T-helper 2 cell treated with Interferon-gamma antibody and Interleukin-4, amounts not matched to agents 5 μg/mL and 100 μg/mL, for 36 hours (primary cell): ENCODE measurements around the gene CBL.

ENCODE experiments used
- DNase-seq: peaks from one replicate; pipeline ENCODE4 v3.0.0; 2021; ENCODE audit warnings: low spot score
- H3K27ac Mint-ChIP-seq: one replicate; pipeline ENCODE4 v1.8.0; 2021; ENCODE audit warnings: mild to moderate bottlenecking, mixed read lengths
- H3K27me3 Mint-ChIP-seq: one replicate; pipeline ENCODE4 v1.8.0; 2021; ENCODE audit warnings: low read depth, mixed read lengths
- H3K36me3 Mint-ChIP-seq: one replicate; pipeline ENCODE4 v1.8.0; 2021; ENCODE audit warnings: low read depth, mixed read lengths
- H3K4me1 Mint-ChIP-seq: one replicate; pipeline ENCODE4 v1.8.0; 2021; ENCODE audit warnings: low read depth, mixed read lengths
- H3K4me3 Mint-ChIP-seq: one replicate; pipeline ENCODE4 v1.8.0; 2022; ENCODE audit warnings: mild to moderate bottlenecking, moderate library complexity, mixed read lengths
- H3K9me3 Mint-ChIP-seq: one replicate; pipeline ENCODE4 v1.8.0; 2021; ENCODE audit warnings: mixed read lengths

Gene CBL

GRCh38 chr11:119251114-119251513 is 45.0 kb downstream of the CBL start:
- Mint-ChIP-seq H3K27ac (no peak overlapping the region), H3K4me3 (no peak overlapping the region), H3K36me3 (peaks cover 39% of the 10 kb centered on the region), H3K4me1 (peaks cover 24% of the 10 kb centered on the region), H3K9me3 (no peaks in the 10 kb centered on the region), H3K27me3 (no peaks in the 10 kb centered on the region)
- no peak for DNase-seq

DNA sequence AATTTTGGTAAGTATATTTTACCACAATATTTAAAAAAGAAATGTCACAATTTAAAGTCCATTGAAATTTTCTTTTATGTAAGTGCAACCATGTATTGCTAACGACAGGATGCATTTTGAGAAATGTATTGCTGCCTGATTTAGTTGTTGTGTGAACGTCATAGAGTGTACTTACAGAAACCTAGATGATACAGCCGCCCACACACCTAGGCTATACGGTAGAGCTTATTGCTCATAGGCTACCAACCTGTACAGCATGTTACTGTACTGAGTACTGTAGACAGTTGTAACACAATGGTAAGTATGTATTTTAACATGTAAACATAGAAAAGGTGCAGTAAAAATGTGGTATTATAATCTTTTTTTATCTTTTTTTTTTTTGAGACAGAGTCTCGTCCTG is 48.1 kb downstream of the CBL start:
- DNase-seq: peak; percentile 68
- H3K4me3 Mint-ChIP-seq: no peak overlapping the region
- no peak overlapping the region for H3K27ac Mint-ChIP-seq
- H3K9me3 Mint-ChIP-seq: no peaks in the 10 kb centered on the region
- H3K36me3 Mint-ChIP-seq: peaks cover 43% of the 10 kb centered on the region
- H3K27me3 Mint-ChIP-seq: no peaks in the 10 kb centered on the region
- peaks cover 45% of the 10 kb centered on the region for H3K4me1 Mint-ChIP-seq

- Mint-ChIP-seq H3K4me1 (peaks cover 38% of the 10 kb centered on the region), H3K27me3 (no peaks in the 10 kb centered on the region), H3K27ac (peak overlapping the region; percentile 66), H3K9me3 (no peaks in the 10 kb centered on the region), H3K4me3 (peak overlapping the region; percentile 52), H3K36me3 (peaks cover 26% of the 10 kb centered on the region)
- DNase-seq: no peak
Observed at GRCh38 chr11:119258180-119258579, 52.0 kb downstream of the CBL start.

DNA sequence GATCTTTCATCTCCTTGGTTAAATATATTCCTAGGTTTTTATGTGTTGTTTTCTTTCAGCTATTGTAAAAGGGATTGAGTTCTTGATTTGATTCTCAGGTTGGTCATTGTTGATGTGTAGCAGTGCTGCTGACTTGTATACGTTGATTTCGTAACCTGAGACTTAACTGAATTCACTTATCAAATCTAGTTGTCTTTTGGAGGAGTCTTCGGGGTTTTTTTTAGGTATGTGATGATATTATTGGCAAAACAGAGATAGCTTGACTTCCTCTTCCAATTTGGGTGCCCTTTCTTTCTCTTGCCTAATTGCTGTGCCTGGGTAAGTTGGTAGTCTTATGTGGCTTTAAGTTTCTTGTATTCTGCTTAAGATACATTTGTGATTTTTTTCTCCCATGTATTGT is 52.8 kb downstream of the CBL start:
- no peak for DNase-seq
- Mint-ChIP-seq H3K9me3 (no peaks in the 10 kb centered on the region), H3K27ac (peak overlapping the region; percentile 66), H3K4me1 (peaks cover 35% of the 10 kb centered on the region), H3K27me3 (no peaks in the 10 kb centered on the region), H3K36me3 (peaks cover 22% of the 10 kb centered on the region), H3K4me3 (peak overlapping the region; percentile 52)

- DNase-seq: peak; percentile 40
- no peak overlapping the region for H3K4me3 Mint-ChIP-seq
- no peak overlapping the region for H3K27ac Mint-ChIP-seq
- peaks cover 47% of the 10 kb centered on the region for H3K4me1 Mint-ChIP-seq
- no peaks in the 10 kb centered on the region for H3K27me3 Mint-ChIP-seq
- H3K9me3 Mint-ChIP-seq: no peaks in the 10 kb centered on the region
- peaks cover 12% of the 10 kb centered on the region for H3K36me3 Mint-ChIP-seq
Observed at GRCh38 chr11:119262668-119263351, 56.7 kb downstream of the CBL start.

- peaks cover 11% of the 10 kb centered on the region for H3K36me3 Mint-ChIP-seq
- H3K27ac Mint-ChIP-seq: no peak overlapping the region
- no peaks in the 10 kb centered on the region for H3K9me3 Mint-ChIP-seq
- H3K27me3 Mint-ChIP-seq: no peaks in the 10 kb centered on the region
- peaks cover 46% of the 10 kb centered on the region for H3K4me1 Mint-ChIP-seq
- H3K4me3 Mint-ChIP-seq: no peak overlapping the region
- no peak for DNase-seq
Observed at GRCh38 chr11:119263352-119263940, 57.3 kb downstream of the CBL start.

DNA sequence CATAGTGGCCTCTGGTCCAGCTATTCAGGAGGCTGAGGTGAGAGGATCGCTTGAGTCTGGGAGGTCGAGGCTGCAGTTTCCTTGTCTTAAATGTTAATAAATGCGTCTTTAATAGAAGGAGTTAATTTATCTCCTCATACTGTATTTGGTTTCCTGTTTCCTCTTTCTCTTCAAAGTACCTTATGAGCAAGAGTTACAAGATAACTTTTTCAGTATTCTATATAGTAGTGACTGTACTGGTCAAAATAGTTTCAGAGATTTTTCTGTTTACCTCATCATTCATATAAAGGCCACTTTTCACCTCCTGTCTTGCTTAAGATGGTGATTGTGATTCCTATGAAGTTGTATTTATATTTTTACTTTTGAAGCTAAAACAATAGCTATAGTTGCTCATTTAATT is 59.9 kb downstream of the CBL start:
- H3K4me1 Mint-ChIP-seq: peaks cover 31% of the 10 kb centered on the region
- no peaks in the 10 kb centered on the region for H3K9me3 Mint-ChIP-seq
- H3K27ac Mint-ChIP-seq: peak overlapping the region; percentile 75
- H3K36me3 Mint-ChIP-seq: peaks cover 7% of the 10 kb centered on the region
- no peak for DNase-seq
- H3K27me3 Mint-ChIP-seq: no peaks in the 10 kb centered on the region
- H3K4me3 Mint-ChIP-seq: peak overlapping the region; percentile 60

DNA sequence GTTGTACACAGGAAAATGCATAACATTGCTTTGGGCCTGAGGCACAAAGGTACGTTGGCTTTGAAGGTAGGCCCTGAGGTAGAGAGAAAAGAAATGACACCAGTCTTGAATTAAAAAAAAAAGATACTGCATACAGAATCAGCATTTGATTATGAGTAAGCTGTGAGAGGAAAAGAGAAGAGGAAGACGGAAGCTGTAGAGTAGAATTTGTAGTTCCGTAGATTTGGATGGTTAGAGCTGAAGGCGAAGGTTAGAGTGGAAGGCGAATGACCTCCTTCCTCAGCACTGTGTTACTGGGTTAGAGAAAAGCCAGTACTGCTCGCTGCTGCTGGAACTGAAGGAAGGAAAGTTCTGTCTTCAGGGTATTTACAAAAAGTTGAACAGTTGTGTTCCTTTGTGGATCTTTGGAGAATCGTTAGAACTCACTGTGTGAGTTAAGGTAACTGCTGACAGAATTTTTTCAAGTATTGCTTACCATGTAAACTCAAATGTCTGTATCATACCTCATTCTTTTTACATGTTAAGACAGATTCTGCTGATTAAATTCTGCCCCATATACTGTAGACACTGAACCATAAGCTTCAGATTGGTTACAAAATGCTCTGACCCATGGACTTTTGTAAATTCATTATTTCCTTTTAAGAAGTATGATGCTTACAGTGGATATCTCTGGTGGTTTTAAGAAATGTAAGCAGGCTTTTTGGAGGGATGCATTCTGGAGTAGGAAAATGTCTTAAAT is 60.5 kb downstream of the CBL start:
- no peaks in the 10 kb centered on the region for H3K9me3 Mint-ChIP-seq
- H3K27ac Mint-ChIP-seq: peak overlapping the region; percentile 75
- H3K4me3 Mint-ChIP-seq: peak overlapping the region; percentile 60
- H3K27me3 Mint-ChIP-seq: no peaks in the 10 kb centered on the region
- no peak for DNase-seq
- peaks cover 9% of the 10 kb centered on the region for H3K36me3 Mint-ChIP-seq
- peaks cover 31% of the 10 kb centered on the region for H3K4me1 Mint-ChIP-seq

DNA sequence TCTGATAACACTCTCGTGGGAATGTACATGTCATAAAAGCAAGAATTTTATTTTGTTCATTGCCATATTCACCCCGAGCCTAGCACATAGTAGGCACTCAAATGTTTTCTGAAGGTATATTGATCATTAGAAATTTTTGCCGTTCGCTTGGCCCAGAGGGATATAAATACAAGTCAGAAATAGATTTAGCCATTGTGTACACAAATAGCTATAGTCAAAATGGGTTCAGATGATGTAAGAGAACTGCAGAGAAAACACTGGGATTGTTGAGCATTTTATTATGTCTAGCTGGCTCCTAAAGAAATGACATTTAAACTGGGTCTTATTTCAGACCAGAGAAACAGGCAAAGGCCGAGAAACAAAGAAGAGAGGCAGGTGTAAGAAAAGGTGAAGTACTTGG is 61.5 kb downstream of the CBL start:
- Mint-ChIP-seq H3K36me3 (peaks cover 17% of the 10 kb centered on the region), H3K27ac (no peak overlapping the region), H3K27me3 (no peaks in the 10 kb centered on the region), H3K4me3 (no peak overlapping the region), H3K4me1 (peaks cover 31% of the 10 kb centered on the region), H3K9me3 (no peaks in the 10 kb centered on the region)
- DNase-seq: no peak

- no peaks in the 10 kb centered on the region for H3K9me3 Mint-ChIP-seq
- no peak for DNase-seq
- no peaks in the 10 kb centered on the region for H3K27me3 Mint-ChIP-seq
- H3K4me3 Mint-ChIP-seq: no peak overlapping the region
- peaks cover 54% of the 10 kb centered on the region for H3K36me3 Mint-ChIP-seq
- no peak overlapping the region for H3K27ac Mint-ChIP-seq
- H3K4me1 Mint-ChIP-seq: peaks cover 1% of the 10 kb centered on the region
Observed at GRCh38 chr11:119273721-119274120, 67.6 kb downstream of the CBL start.

DNA sequence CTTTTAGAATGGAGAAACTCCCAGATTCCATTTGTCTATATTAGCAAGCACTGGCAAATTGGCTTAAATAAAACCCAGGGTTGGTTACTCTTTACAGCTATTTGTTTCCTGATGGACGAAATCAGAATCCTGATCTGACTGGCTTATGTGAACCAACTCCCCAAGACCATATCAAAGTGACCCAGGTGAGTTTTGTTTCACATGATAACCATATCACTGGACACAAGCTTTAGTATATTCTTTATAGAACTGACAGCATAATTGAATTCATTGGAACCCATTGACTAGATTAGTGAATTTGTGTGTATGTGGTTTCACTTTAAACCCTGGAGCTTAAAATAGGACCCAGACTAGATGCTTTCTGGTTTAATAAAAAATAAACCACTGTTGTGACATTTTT is 71.5 kb downstream of the CBL start:
- H3K27ac Mint-ChIP-seq: no peak overlapping the region

DNA sequence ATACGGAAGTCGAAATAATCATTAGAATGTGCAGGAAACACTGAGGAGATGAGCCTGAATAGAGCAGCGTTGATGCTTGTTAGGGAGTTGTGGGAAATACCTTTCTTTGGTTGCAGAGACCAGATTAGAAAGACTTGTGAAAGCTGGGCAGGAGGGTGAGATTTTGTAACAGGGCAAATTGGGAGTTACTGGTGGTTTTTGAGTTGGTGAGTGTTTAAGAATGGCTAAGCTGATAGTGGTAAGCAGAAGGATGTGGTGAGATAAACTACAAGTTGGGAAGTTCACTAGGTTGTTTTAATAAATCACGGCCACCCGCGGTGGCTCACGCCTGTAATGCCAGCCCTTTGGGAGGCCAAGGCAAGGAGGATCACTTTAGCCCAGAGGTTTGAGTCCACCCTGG is 76.4 kb downstream of the CBL start:
- H3K4me3 Mint-ChIP-seq: no peak overlapping the region
- no peak for DNase-seq
- peaks cover 54% of the 10 kb centered on the region for H3K36me3 Mint-ChIP-seq
- peak overlapping the region; percentile 14 for H3K27ac Mint-ChIP-seq
- H3K4me1 Mint-ChIP-seq: peaks cover 21% of the 10 kb centered on the region
- H3K27me3 Mint-ChIP-seq: no peaks in the 10 kb centered on the region
- H3K9me3 Mint-ChIP-seq: no peaks in the 10 kb centered on the region

More for the DNA sequence above, 71.5 kb downstream of the CBL start:
- Mint-ChIP-seq H3K4me1 (peaks cover 14% of the 10 kb centered on the region), H3K4me3 (no peak overlapping the region), H3K9me3 (no peaks in the 10 kb centered on the region), H3K36me3 (peaks cover 63% of the 10 kb centered on the region), H3K27me3 (no peaks in the 10 kb centered on the region)
- DNase-seq: no peak

DNA sequence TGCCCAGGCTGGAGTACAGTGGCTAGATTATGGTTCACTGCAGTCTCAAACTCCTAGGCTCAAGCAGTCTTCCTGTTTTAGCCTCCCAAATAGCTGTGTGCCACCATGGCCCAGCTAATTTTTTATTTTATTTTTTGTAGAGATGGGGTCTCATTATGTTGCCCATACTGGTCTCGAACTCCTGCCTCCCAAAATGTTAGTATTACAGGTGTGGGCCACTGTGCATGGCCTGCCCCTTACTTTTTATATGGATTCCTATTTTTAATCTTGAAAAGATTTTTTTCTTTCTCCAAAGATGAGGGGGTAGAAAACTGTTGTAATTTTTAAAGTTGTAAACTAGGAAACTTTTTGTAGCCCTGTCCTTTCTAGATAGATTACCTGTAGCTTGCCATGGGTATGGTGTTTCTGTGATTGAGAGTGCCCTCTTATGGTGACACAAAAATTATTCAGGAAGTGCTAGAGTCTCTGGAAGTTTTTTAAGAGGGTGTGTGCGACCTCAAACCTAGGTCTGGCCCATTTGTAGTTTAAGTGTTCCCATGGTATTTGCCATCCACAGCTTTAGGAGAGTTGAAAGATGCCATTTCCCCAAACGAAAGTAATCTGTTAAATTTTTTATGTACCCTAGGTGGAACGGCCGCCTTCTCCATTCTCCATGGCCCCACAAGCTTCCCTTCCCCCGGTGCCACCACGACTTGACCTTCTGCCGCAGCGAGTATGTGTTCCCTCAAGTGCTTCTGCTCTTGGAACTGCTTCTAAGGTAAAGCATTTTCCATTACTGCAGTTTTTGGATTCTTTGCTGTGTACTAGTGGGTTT is 78.4 kb downstream of the CBL start:
- DNase-seq: no peak
- H3K4me1 Mint-ChIP-seq: peaks cover 21% of the 10 kb centered on the region
- H3K9me3 Mint-ChIP-seq: no peaks in the 10 kb centered on the region
- H3K4me3 Mint-ChIP-seq: no peak overlapping the region
- peaks cover 52% of the 10 kb centered on the region for H3K36me3 Mint-ChIP-seq
- peak overlapping the region; percentile 28 for H3K27ac Mint-ChIP-seq
- H3K27me3 Mint-ChIP-seq: no peaks in the 10 kb centered on the region

DNA sequence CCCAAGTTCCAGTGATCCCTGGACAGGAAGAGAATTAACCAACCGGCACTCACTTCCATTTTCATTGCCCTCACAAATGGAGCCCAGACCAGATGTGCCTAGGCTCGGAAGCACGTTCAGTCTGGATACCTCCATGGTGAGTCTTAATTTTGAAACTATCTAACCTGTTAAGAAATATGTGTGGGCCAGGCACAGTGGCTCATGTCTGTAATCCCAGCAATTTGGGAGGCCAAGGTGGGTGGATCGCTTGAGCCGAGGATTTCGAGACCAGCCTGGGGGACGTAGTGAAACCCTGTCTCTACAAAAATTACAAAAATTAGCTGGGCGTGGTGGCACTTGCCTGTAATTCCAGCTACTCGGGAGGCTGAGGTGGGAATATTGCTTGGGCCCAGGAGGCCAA is 79.3 kb downstream of the CBL start:
- no peak overlapping the region for H3K27ac Mint-ChIP-seq

More for the DNA sequence above, 79.3 kb downstream of the CBL start:
- no peak overlapping the region for H3K4me3 Mint-ChIP-seq
- H3K9me3 Mint-ChIP-seq: no peaks in the 10 kb centered on the region
- no peaks in the 10 kb centered on the region for H3K27me3 Mint-ChIP-seq
- H3K36me3 Mint-ChIP-seq: peaks cover 50% of the 10 kb centered on the region
- peaks cover 21% of the 10 kb centered on the region for H3K4me1 Mint-ChIP-seq
- DNase-seq: no peak
